Psoas muscle (tissue), 8 donors: ENCODE measurements around the gene TBC1D22A. TPM values are rescaled to one million over a fixed set of nuclear protein-coding genes. Genes with fewer than 3 reads are reported as not detected.
"Not testable (repeated sequence)": the region's sequence is repeated elsewhere in the genome, so short reads cannot be mapped to it uniquely, and the experiment has no call there.

Experiments used
- ATAC-seq, 4 donors: fragments of 200-7000 bp; cut with Tn5 transposase; one replicate each; pipeline ENCODE4 v1.9.1; 2020; ENCODE audit warnings: moderate library complexity in 3 of 4, mild to moderate bottlenecking in 2 of 4
- DNase-seq, 2 donors: peaks; one replicate each; pipeline ENCODE4 v3.0.0-alpha.2; 2020
- H3K27ac ChIP-seq: fragments of 200-600 bp; one replicate; pipeline ENCODE4 v1.8.0; 2022
- H3K27me3 ChIP-seq, 3 donors: fragments of 200-600 bp in 1 of 3; one replicate each; pipeline versions ENCODE4 v1.6.1 to v1.8.0; 2013 to 2022; ENCODE audit warnings: low read length in 2 of 3, mild to moderate bottlenecking in 2 of 3, moderate library complexity in 1 of 3; ENCODE audit not compliant: insufficient read depth in 3 of 3
- H3K36me3 ChIP-seq, 2 donors: fragments of 200-600 bp in 1 of 2; one replicate each; pipeline versions ENCODE4 v1.6.1 to v1.8.0; 2013 to 2022; ENCODE audit warnings: low read depth in 1 of 2, mild to moderate bottlenecking in 1 of 2, moderate library complexity in 1 of 2; ENCODE audit not compliant: insufficient read depth in 1 of 2
- H3K4me1 ChIP-seq: fragments of 200-600 bp; one replicate; pipeline ENCODE4 v1.8.0; 2022
- H3K4me3 ChIP-seq: fragments of 200-600 bp; one replicate; pipeline ENCODE4 v1.8.0; 2022; ENCODE audit warnings: mild to moderate bottlenecking
- H3K9me3 ChIP-seq: fragments of 200-600 bp; one replicate; pipeline ENCODE4 v1.8.0; 2022
- CTCF ChIP-seq: fragments of 200-600 bp; IDR thresholded peaks from one replicate; pipeline ENCODE4 v1.8.0; 2022; ENCODE audit warnings: antibody characterized with exemption
- WGBS, 3 donors: extraction: QIAGEN DNeasy Blood & Tissue Kit; methylation state at CpG; one replicate each; pipeline versions ENCODE4 v1.1.6 to v1.1.7; 2013; 5-methylcytosine and 5-hydroxymethylcytosine counted together
- intact Hi-C, 2 donors: fragments of 100-400 bp; cut with DNase I; formaldehyde crosslinking; loops; one replicate each; pipeline versions ENCODE4 v1.11.0 to v1.14.2; 2022
- polyA plus RNA-seq, 3 donors: library from polyadenylated mRNA; stranded (reverse); fragments of 200-250 nt; gene quantifications; one replicate each; pipeline ENCODE4 v1.2.3, GENCODE V29; 2013
- total RNA-seq, 4 donors: library from RNA; stranded (reverse); fragmentation: NEBNext Ultra II Directional in 2 of 4; extraction: Animal tissue kit (Norgen Biotek cat#: 25700) in 2 of 4; gene quantifications; one replicate each; pipeline versions ENCODE4 v1.2.1 to v1.2.4, GENCODE V29; 2021 to 2023
- donor health status: healthy with polysubstance abuse.
- donor health status: DM: no; HTN: no; CAD: no; lungs with moderate emphysema.
- donor health status: Bipolar disorder and iron deficiency.
- donor health status: healthy.
- donor health status: DM: yes; HTN: yes; CAD: no.
- donor health status: DM: no; HTN: no; CAD: no.
- donor health status: DM: no; HTN: no; CAD: no.
- donor health status: DM: yes; HTN: yes; CAD: no.

The TBC1D22A gene
- total and polyA plus RNA-seq, 7 donors, result 11.7 to 25.0 (median 18.9) TPM

- intact Hi-C loops, result no loop called here
- WGBS, 3 donors, result 95 to 97% (median 97%) methylated on average over 10 of the region's 10 CpGs
- ATAC-seq (no peak), DNase-seq (peak in 1 of 2 donors; percentile 11)
- no peak for TF ChIP-seq CTCF
- H3K4me3 ChIP-seq, result no peak overlapping the region
- H3K27me3 ChIP-seq, result no peaks in the 10 kb centered on the region
- peaks cover under 1% of the 10 kb centered on the region for H3K4me1 ChIP-seq
- H3K27ac ChIP-seq, result no peak overlapping the region
- H3K9me3 ChIP-seq, result no peaks in the 10 kb centered on the region
- H3K36me3 ChIP-seq, result peaks cover 0 to 2% of the 10 kb centered on the region in 2 donors
Measured at GRCh38 chr22:47166446-47167016, 404.1 kb downstream of the TBC1D22A start.

GRCh38 chr22:47167056-47167455, 404.6 kb downstream of the TBC1D22A start:
- Histone ChIP-seq H3K4me3 (no peak overlapping the region), H3K27me3 (no peaks in the 10 kb centered on the region), H3K36me3 (peaks cover 0 to 2% of the 10 kb centered on the region in 2 donors), H3K4me1 (no peaks in the 10 kb centered on the region), H3K9me3 (no peaks in the 10 kb centered on the region), H3K27ac (no peak overlapping the region)
- intact Hi-C loops, result no loop called here
- DNase-seq (no peak), ATAC-seq (no peak)
- TF ChIP-seq CTCF, result no peak
- 96 to 97% (median 96%) methylated on average over 10 of the region's 10 CpGs for WGBS, 3 donors

DNA sequence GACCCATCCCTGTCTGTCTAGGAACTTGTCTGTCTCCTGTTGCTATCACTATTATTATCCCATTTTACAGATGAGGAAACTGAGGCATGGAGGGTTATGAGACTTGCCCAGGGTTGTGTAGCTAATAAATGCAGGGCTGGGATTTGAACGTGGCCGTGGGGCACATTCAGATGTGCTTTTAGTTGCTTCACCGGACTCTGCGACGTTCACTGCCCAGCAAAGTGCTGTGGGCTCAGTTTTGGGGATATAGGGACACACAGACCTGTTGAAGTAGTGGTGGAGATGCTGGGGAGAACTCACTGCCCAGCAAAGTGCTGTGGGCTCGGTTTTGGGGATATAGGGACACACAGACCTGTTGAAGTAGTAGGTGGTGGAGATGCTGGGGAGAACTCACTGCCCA, 405.5 kb downstream of the TBC1D22A start:
- intact Hi-C loops, H3K4me1 ChIP-seq, H3K27ac ChIP-seq, ATAC-seq, H3K27me3 ChIP-seq, DNase-seq, H3K36me3 ChIP-seq, H3K4me3 ChIP-seq, H3K9me3 ChIP-seq: not testable (repeated sequence)
- WGBS, 3 donors, result 96 to 97% (median 97%) methylated on average over 6 of the region's 6 CpGs

DNA sequence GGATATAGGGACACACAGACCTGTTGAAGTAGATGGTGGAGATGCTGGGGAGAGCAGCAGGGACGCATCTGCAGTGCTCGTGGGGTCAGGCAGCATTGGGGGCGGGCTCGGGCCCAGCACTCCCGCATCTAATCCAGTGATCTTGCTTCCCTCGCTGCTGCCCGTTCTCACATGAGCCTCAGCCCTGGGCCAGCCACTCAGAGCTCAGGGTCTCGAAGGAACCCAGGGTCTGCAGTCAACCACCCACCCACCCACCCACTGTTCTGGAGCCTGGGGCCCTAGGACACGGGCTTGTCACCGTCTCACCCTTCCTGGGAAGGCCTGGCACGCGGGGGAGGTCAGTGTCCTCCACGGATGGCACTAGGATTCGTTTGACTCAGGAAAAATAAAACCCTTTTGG, 406.0 kb downstream of the TBC1D22A start:
- peaks cover 0 to 2% of the 10 kb centered on the region in 2 donors for H3K36me3 ChIP-seq
- TF ChIP-seq CTCF, result no peak
- H3K9me3 ChIP-seq, result no peaks in the 10 kb centered on the region
- H3K4me1 ChIP-seq, result no peaks in the 10 kb centered on the region
- H3K4me3 ChIP-seq, result no peak overlapping the region
- H3K27me3 ChIP-seq, result no peaks in the 10 kb centered on the region
- DNase-seq (peak; percentile 4 to 8), ATAC-seq (no peak)
- WGBS, 3 donors, result 90 to 97% (median 91%) methylated on average over 12 to 14 of the region's 14 CpGs
- intact Hi-C loops, result no loop called here
- H3K27ac ChIP-seq, result no peak overlapping the region

GRCh38 chr22:47168900-47169800, 406.7 kb downstream of the TBC1D22A start:
- intact Hi-C loops, result no loop called here
- H3K27ac ChIP-seq, result no peak overlapping the region
- no peaks in the 10 kb centered on the region for H3K9me3 ChIP-seq
- no peaks in the 10 kb centered on the region for H3K27me3 ChIP-seq
- H3K4me3 ChIP-seq, result no peak overlapping the region
- peak; percentile 11 for TF ChIP-seq CTCF
- WGBS, 3 donors, result 87 to 94% (median 88%) methylated on average over 25 of the region's 25 CpGs
- peaks cover 0 to 2% of the 10 kb centered on the region in 2 donors for H3K36me3 ChIP-seq
- peak; percentile 9 to 31 for DNase-seq
- ATAC-seq, result no peak
- H3K4me1 ChIP-seq, result no peaks in the 10 kb centered on the region
